Measurements from ENCODE around the gene ITGA5. TPM values are rescaled to one million over a fixed set of nuclear protein-coding genes. Genes with fewer than 3 reads are reported as not detected.

Gene ITGA5
- total RNA-seq, 1 experiment from 2014 or later: 49.7 TPM

GRCh38 chr12:54369597-54370131 is 49.4 kb downstream of the ITGA5 start:
- peaks cover 37 to 65% of the 10 kb centered on the region in 2 experiments for H3K4me1 ChIP-seq (ENCODE audit: control insufficient read depth in 1 of 2, insufficient read depth in 2 of 2, low read length in 2 of 2)
- no peak overlapping the region for H3K27ac ChIP-seq (ENCODE audit: low read depth, low read length)
- H4K20me1 ChIP-seq (ENCODE audit: insufficient read depth): no peaks in the 10 kb centered on the region
- ATAC-seq (no peak), DNase-seq (ENCODE audit: low read depth, low spot score) (no peak)
- POLR2A ChIA-PET: interaction anchor here (0.9 to 1.8 kb wide), 3 partner anchors 10 to 89 kb away, joined by 3 to 6 read pairs (median 3); partner anchors contain the start of genes CBX5 and COPZ1
- no TSS peak for BruUV-seq (replicated peaks)
- TF ChIP-seq REST (IDR thresholded peaks at IDR 0.05; ENCODE audit: low read depth) (no peak), TCF7L2 (IDR thresholded peaks at IDR 0.05; ENCODE audit: borderline replicate concordance, extremely low read depth, insufficient read depth, insufficient read length) (no peak), EGR1 (IDR thresholded peaks at IDR 0.05; ENCODE audit: low read depth) (no peak), CEBPB (IDR thresholded peaks at IDR 0.05; ENCODE audit: low read depth) (no peak), SIN3A (IDR thresholded peaks at IDR 0.05; ENCODE audit: low read depth) (no peak), EZH2phosphoT487 (IDR thresholded peaks at IDR 0.05; ENCODE audit: borderline replicate concordance) (no peak), POLR2A (IDR thresholded peaks at IDR 0.05; ENCODE audit: borderline replicate concordance, extremely low read depth, insufficient read depth, insufficient read length) (no peak), MAX (IDR thresholded peaks at IDR 0.05) (no peak), CTCF (IDR thresholded peaks at IDR 0.05 in 2 of 3, conservative IDR thresholded peaks at IDR 0.05 in 1 of 3; ENCODE audit: borderline replicate concordance in 1 of 3, insufficient read depth in 1 of 3, low read depth in 2 of 3, low read length in 2 of 3) (no peak), ZBTB33 (IDR thresholded peaks at IDR 0.05; ENCODE audit: extremely low read depth, insufficient replicate concordance, low read length) (no peak), SRF (IDR thresholded peaks at IDR 0.05; ENCODE audit: low read depth) (no peak), ZNF274 (IDR thresholded peaks at IDR 0.05; ENCODE audit: low read depth, low read length) (no peak), FOSL1 (IDR thresholded peaks at IDR 0.05; ENCODE audit: low read depth) (no peak), YY1 (IDR thresholded peaks at IDR 0.05; ENCODE audit: extremely low read depth, insufficient replicate concordance, low read depth, low read length) (no peak), ZFX (IDR thresholded peaks at IDR 0.05) (no peak)
- TF ChIP-seq, protein P1, sequence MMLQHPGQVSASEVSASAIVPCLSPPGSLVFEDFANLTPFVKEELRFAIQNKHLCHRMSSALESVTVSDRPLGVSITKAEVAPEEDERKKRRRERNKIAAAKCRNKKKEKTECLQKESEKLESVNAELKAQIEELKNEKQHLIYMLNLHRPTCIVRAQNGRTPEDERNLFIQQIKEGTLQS (IDR thresholded peaks at IDR 0.05): no peak
- H3K9ac ChIP-seq (ENCODE audit: low read length): peak overlapping the region; percentile 39
- intact Hi-C loops (cut with micrococcal nuclease): loop anchor here (1.0 to 2.0 kb wide), 2 partner anchors 25 to 69 kb away; no protein-coding TSS in a partner anchor
- 0 out of 4 replicates have a peak overlapping the region, but pooled peaks of 1 of the 2 experiments have one; percentile 29 for H3K4me3 ChIP-seq (replicated peaks in 1 of 2; ENCODE audit: low read depth in 1 of 2, low read length in 2 of 2)
- H3K79me2 ChIP-seq (ENCODE audit: insufficient read depth, low read length): no peaks in the 10 kb centered on the region
- H3K36me3 ChIP-seq (ENCODE audit: control insufficient read depth in 1 of 2, insufficient read depth in 2 of 2, low read length in 2 of 2): no peaks in the 10 kb centered on the region
- H3K4me2 ChIP-seq (ENCODE audit: low read length): peak overlapping the region; percentile 74
- H3K9me3 ChIP-seq (ENCODE audit: control insufficient read depth in 1 of 2, insufficient read depth in 1 of 2, low read depth in 1 of 2, low read length in 2 of 2): no peaks in the 10 kb centered on the region
- H2AFZ ChIP-seq (ENCODE audit: low read depth, low read length, poor library complexity, severe bottlenecking): no peak overlapping the region
- no peaks in the 10 kb centered on the region for H3K27me3 ChIP-seq (ENCODE audit: insufficient read depth, low read length)
- CTCF ChIA-PET: interaction anchor here (0.9 to 2.8 kb wide), 15 partner anchors 9 to 169 kb away, joined by 3 to 51 read pairs (median 5); partner anchors contain the start of genes CBX5 and HNRNPA1
- H3K9me2 ChIP-seq (ENCODE audit: insufficient read depth): no peaks in the 10 kb centered on the region
- RAD21 ChIA-PET (ENCODE audit: low non-redundant PET in 1 of 2, low total read pairs in 2 of 2, uncharacterized antibody in 2 of 2, unreplicated experiment in 2 of 2): interaction anchor here (1.0 to 1.8 kb wide), 1 partner anchor 10 kb away, joined by 5 to 7 read pairs; no protein-coding TSS in a partner anchor
